HUES64 (cell line): ENCODE results near the gene CLPTM1.

Experiments used
- H3K27ac ChIP-seq: 2 replicates; pipeline ENCODE4 v1.7.0; 2013; ENCODE audit warnings: low read depth, low read length, inconsistent platforms
- H3K27me3 ChIP-seq: 2 replicates; pipeline ENCODE4 v1.6.1; 2013; ENCODE audit warnings: mild to moderate bottlenecking, low read length; ENCODE audit not compliant: insufficient read depth
- H3K36me3 ChIP-seq: 2 replicates; pipeline ENCODE4 v1.6.1; 2013; ENCODE audit warnings: mild to moderate bottlenecking, low read length; ENCODE audit not compliant: insufficient read depth
- H3K4me1 ChIP-seq: 2 replicates; pipeline ENCODE4 v1.6.1; 2013; ENCODE audit warnings: mild to moderate bottlenecking, low read length, moderate library complexity; ENCODE audit not compliant: insufficient read depth
- H3K4me3 ChIP-seq: 2 replicates; pipeline ENCODE4 v1.5.1; 2013; ENCODE audit warnings: mild to moderate bottlenecking, low read length, moderate library complexity
- H3K9ac ChIP-seq: 2 replicates; pipeline ENCODE4 v1.6.1; 2013; ENCODE audit warnings: mild to moderate bottlenecking, low read depth, low read length
- H3K9me3 ChIP-seq: 2 replicates; pipeline ENCODE4 v1.6.1; 2013; ENCODE audit warnings: low read depth, low read length; ENCODE audit not compliant: insufficient read depth
- WGBS: fragments of 150-250, 120-280 bp; methylation state at CpG from one replicate; pipeline ENCODE4 v1.1.7; 2013; ENCODE audit warnings: missing lambda C conversion rate; 5-methylcytosine and 5-hydroxymethylcytosine counted together

Gene CLPTM1

DNA sequence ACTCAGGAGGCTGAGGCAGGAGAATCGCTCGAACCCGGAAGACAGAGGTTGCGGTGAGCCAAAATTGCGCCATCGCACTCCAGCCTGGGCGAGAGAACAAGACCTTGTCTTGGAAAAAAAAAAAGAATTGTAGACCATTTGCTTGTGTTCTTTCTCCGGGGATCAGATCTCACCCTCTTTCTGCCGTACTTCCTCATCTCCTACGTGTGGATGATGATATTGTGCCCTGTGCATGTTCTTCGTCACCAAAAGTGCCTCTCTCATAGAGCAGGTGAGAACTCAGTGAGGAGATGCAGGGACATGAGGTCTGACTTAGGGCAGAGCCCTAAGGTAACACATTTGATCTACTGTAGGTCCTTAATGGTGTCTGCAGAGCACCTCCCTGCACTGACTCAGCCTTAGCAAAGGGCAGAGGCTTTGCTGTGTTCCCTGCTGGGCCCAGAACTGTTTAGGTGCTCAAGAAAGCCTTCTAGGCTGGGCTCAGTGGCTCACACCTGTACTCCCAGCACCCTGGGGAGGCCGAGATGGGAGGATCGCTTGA is 8.1 kb upstream of the CLPTM1 start:
- H3K27ac ChIP-seq, result no peak overlapping the region
- no peak overlapping the region for H3K9ac ChIP-seq
- no peak overlapping the region for H3K4me3 ChIP-seq
- H3K9me3 ChIP-seq, result no peaks in the 10 kb centered on the region
- 93% methylated on average over 13 of the region's 13 CpGs for WGBS
- peaks cover 7% of the 10 kb centered on the region for H3K36me3 ChIP-seq
- no peaks in the 10 kb centered on the region for H3K27me3 ChIP-seq
- H3K4me1 ChIP-seq, result no peaks in the 10 kb centered on the region

DNA sequence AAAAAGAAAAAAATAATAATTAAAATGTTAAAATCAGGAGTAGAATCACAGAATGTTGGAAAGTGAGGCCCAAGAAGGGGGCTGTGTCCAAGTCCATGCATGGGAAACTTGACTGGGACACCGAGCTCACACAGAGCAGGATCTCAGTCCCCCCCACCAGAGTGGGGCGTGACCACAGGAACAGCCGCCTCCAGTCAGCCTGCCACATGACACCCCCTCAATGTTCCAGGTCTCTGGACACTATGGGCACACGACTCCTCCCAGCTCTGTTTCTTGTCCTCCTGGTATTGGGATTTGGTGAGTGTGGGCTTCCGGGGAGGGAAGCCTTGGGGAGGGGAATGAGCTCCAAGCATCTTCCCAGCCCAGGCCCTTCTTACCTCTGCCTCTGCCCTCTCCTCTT is 6.9 kb upstream of the CLPTM1 start:
- H3K4me1 ChIP-seq, result no peaks in the 10 kb centered on the region
- no peak overlapping the region for H3K4me3 ChIP-seq
- no peaks in the 10 kb centered on the region for H3K9me3 ChIP-seq
- H3K27me3 ChIP-seq, result no peaks in the 10 kb centered on the region
- no peak overlapping the region for H3K27ac ChIP-seq
- H3K9ac ChIP-seq, result no peak overlapping the region
- WGBS, result 94% methylated on average over 4 of the region's 5 CpGs
- peaks cover 7% of the 10 kb centered on the region for H3K36me3 ChIP-seq

DNA sequence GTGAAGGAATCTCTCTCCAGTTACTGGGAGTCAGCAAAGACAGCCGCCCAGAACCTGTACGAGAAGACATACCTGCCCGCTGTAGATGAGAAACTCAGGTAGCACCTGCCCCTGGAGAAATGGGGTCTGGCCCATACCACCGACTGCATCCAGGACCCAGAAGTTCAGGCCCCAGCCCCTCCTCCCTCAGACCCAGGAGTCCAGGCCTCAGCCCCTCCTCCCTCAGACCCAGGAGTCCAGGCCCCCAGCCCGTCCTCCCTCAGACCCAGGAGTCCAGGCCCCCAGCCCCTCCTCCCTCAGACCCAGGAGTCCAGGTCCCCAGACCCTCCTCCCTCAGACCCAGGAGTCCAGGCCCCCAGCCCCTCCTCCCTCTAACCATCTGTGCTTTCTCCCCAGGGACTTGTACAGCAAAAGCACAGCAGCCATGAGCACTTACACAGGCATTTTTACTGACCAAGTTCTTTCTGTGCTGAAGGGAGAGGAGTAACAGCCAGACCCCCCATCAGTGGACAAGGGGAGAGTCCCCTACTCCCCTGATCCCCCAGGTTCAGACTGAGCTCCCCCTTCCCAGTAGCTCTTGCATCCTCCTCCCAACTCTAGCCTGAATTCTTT is 6.3 kb upstream of the CLPTM1 start:
- H3K4me3 ChIP-seq, result no peak overlapping the region
- WGBS, result 91% methylated on average over 4 of the region's 5 CpGs
- peaks cover 7% of the 10 kb centered on the region for H3K36me3 ChIP-seq
- no peak overlapping the region for H3K27ac ChIP-seq
- H3K4me1 ChIP-seq, result no peaks in the 10 kb centered on the region
- no peaks in the 10 kb centered on the region for H3K9me3 ChIP-seq
- H3K27me3 ChIP-seq, result no peaks in the 10 kb centered on the region
- H3K9ac ChIP-seq, result no peak overlapping the region

DNA sequence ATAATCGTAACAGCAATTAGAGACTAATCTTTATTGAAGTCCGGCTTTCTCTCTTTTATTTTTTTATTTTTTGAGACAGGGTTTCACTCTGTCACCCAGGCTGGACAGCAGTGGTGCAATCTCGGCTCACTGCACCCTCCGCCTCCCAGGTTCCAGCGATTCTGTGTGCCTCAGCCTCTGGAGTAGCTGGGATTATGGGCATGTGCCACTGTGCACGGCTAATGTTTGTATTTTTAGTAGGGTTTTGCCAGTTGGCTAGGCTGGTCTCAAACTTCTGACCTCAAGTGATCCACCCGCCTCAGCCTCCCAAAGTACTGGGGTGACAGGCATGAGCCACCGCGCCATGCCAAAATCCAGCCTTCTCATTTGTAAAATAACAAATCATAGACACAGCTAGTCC is 5.6 kb upstream of the CLPTM1 start:
- WGBS, result 79% methylated on average over 9 of the region's 9 CpGs
- H3K4me1 ChIP-seq, result no peaks in the 10 kb centered on the region
- no peak overlapping the region for H3K9ac ChIP-seq

DNA sequence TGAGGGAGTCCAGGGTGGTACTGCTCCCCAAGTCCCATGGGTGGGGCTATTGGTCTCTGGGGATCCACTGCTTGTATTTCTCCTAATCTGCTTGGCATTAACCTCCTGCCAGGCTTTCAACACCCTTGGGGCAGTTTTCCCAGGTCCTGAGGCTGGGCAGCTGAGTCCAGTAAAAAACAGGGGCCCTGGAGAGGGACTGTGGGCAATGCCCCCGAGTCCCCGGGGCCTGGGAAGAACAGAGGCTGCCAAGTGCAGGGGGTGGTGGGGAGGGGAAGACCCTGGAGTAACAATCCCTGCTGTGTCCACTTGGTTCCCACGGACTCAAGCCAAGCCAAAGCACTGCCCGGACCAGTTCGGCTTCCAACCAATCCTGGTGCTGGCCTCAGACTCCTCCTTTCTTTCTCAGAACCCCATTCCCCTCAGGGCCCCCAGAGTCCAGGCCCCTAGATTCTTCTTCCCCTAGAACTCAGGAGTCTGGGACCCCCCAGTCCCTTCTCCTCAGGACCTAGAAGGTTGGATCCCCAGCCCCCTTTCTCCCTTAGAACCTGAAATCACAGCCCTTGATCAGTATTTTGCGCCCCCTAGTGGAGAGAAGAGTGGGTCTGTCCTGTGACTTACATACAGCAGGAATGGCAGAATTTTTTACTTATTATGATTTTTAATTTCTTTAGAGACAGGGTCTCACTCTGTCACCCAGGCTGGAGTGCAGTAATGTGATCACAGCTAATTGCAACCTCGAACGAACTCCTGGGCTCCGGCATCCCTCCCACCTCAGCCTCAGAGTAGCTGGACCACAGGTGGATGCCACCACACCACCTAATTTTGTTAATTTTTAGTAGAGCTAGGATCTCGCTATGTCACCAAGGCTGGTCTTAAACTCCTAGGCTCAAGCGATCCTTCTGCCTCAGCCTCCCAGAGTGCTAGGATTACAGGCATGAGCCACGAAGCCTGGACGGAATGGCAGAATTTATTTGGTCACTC is 3.7 kb upstream of the CLPTM1 start:
- Histone ChIP-seq H3K27ac (no peak overlapping the region), H3K9me3 (no peaks in the 10 kb centered on the region), H3K4me3 (no peak overlapping the region), H3K36me3 (peaks cover 7% of the 10 kb centered on the region), H3K4me1 (peaks cover 6% of the 10 kb centered on the region; the same call in 1 of the 2 replicates), H3K9ac (no peak overlapping the region), H3K27me3 (no peaks in the 10 kb centered on the region)
- 61% methylated on average over 13 of the region's 13 CpGs for WGBS

More for the DNA sequence above, 5.6 kb upstream of the CLPTM1 start:
- Histone ChIP-seq H3K9me3 (no peaks in the 10 kb centered on the region), H3K36me3 (peaks cover 7% of the 10 kb centered on the region), H3K4me3 (no peak overlapping the region), H3K27ac (no peak overlapping the region), H3K27me3 (no peaks in the 10 kb centered on the region)

DNA sequence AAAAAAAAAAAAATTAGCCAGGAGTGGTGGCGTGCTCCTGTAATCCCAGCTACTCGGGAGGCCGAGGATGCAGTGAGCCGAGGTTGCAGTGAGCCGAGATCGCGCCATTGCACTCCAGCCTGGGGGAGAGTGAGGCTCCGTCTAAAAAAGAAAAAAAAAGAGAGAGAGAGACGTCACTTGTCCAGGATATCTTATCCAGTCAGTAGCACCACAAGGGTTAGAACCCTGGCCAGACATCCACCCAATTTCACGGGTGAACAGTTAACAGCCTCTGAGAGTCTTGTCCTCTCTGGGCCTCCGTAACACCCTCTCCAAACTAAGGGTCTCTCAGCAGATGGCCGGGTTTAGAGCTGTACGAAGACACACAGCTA is 917 bp upstream of the CLPTM1 start:
- peak overlapping the region; percentile 97 for H3K9ac ChIP-seq
- H3K27me3 ChIP-seq, result no peaks in the 10 kb centered on the region
- 59% methylated on average over 13 of the region's 13 CpGs for WGBS
- peak overlapping the region; percentile 97 for H3K4me3 ChIP-seq
- H3K9me3 ChIP-seq, result no peaks in the 10 kb centered on the region
- peak overlapping the region; percentile 99 for H3K27ac ChIP-seq
- H3K36me3 ChIP-seq, result peaks cover 7% of the 10 kb centered on the region
- H3K4me1 ChIP-seq, result peaks cover 7% of the 10 kb centered on the region; the same call in 1 of the 2 replicates

DNA sequence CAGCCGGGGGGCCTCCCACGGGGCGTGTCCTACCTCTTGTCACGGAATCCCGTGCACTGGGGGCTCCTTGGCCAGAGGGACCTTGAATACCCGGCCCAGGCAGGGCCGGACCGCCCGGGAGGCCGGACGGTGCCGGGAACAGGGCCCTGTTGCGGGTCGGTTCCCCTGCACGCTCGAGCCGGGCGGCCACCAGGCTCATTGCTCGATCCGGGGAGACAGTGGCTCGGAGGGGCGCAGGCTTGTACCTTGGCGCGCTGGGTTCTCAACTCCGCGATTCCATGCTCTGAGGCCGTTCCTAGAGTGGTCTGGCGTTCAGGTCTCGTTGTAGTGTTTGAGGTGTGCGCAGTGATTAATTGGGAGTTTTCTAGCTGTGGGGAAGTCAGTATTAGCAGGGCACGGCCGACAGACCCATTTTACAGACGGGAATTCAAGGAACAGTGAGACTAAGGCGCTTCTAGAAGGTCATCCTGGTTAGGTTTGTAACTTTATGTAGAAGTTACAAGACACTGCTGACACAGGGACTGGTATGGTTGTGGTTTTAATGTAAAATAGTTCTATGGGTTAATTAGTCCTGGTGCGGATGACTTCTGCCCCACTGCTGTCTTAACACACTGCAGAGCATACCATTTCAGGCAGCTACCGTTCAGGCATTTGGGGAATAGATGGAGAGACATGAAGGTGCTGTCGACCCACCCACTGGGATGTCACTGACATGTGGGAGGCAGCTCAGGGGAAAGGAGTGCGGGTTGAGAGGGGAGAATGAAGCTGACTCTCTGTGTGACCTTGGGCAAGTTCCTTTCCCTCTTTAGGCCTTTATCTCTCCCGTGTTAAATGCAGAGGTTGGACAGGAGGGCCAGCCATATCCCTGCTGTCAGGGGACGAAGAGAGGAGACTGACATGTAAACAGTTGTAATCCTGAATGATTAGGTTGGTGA is 592 bp downstream of the CLPTM1 start:
- Histone ChIP-seq H3K9me3 (no peaks in the 10 kb centered on the region), H3K27ac (peak overlapping the region; percentile 70), H3K4me1 (peaks cover 7% of the 10 kb centered on the region; the same call in 1 of the 2 replicates), H3K27me3 (no peaks in the 10 kb centered on the region), H3K9ac (peak overlapping the region; percentile 95), H3K36me3 (peaks cover 6% of the 10 kb centered on the region; the same call in 1 of the 2 replicates), H3K4me3 (peak overlapping the region; percentile 97)
- 5% methylated on average over 40 of the region's 40 CpGs for WGBS

DNA sequence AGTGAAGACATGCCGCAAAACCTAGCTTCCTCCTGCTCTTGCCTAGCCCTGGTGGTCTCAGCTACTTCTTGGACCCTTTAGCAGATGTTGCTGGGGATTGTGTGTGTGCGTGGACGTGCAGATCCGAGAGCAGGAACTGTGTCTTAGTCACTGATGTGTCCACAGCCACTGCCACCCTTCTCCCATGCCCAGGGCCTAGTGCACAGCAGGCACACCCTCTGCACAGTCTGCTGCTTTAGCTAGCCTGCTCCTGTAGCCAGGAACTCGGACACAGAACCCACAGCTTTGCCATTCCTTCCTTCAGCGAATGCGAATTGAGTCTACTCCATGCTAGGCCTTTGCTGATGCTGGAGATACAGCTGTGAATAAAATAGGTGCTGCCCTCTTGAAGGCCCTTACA is 2.3 kb downstream of the CLPTM1 start:
- Histone ChIP-seq H3K27me3 (no peaks in the 10 kb centered on the region), H3K27ac (no peak overlapping the region), H3K9me3 (no peaks in the 10 kb centered on the region), H3K4me1 (peaks cover 7% of the 10 kb centered on the region; the same call in 1 of the 2 replicates), H3K36me3 (peaks cover 19% of the 10 kb centered on the region), H3K4me3 (no peak overlapping the region), H3K9ac (peak overlapping the region; percentile 34; the same call in 1 of the 2 replicates)
- WGBS, result 97% methylated on average over 7 of the region's 7 CpGs

DNA sequence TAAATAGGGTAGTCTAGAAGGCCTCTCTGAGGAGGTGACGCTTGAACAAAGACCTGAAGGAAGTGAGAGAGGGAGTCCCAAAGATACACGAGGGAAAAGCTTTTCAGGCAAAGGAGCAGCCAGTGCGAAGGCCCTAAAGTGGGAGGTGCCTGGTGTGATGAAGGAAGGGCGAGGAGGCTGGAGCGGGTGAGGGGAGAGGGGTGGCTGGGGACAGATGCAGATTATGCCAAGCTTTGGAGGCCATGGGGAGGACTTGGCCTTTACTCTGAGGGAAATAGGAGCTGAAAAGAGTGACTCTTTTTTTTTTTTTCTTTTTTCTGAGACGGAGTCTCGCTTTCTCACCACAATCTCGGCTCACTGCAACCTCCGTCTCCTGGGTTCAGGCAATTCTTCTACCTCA is 2.9 kb downstream of the CLPTM1 start:
- 86% methylated on average over 9 of the region's 9 CpGs for WGBS
- peaks cover 7% of the 10 kb centered on the region; the same call in 1 of the 2 replicates for H3K4me1 ChIP-seq
- no peak overlapping the region for H3K4me3 ChIP-seq
- H3K27ac ChIP-seq, result no peak overlapping the region
- no peaks in the 10 kb centered on the region for H3K9me3 ChIP-seq
- H3K27me3 ChIP-seq, result no peaks in the 10 kb centered on the region
- H3K36me3 ChIP-seq, result peaks cover 19% of the 10 kb centered on the region
- H3K9ac ChIP-seq, result no peak overlapping the region; the same call in 1 of the 2 replicates

DNA sequence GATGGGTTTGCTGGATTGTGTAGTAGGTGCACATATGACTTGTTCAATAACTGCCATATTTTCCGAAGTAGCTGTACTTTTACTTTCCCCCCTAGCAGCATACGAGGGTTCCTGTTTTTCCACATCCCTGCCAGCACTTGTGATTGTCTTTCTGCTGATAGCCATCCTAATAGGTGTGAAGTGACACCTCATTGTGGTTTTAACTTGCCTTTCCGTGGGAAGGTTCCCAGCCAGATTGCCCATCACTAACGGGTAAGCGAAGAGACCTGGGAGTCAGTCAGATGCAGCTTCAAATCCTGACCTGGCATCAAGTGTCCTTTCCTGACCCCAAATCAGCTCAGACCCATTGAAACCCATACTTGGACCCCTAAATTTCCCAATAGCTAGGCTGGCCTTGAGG is 4.5 kb downstream of the CLPTM1 start:
- H3K9ac ChIP-seq, result no peak overlapping the region

More for the DNA sequence above, 4.5 kb downstream of the CLPTM1 start:
- Histone ChIP-seq H3K4me3 (no peak overlapping the region), H3K36me3 (peaks cover 25% of the 10 kb centered on the region), H3K9me3 (no peaks in the 10 kb centered on the region), H3K27me3 (no peaks in the 10 kb centered on the region), H3K4me1 (peaks cover 7% of the 10 kb centered on the region; the same call in 1 of the 2 replicates), H3K27ac (no peak overlapping the region)
- 87% methylated on average over 5 of the region's 5 CpGs for WGBS
